IMR-90 (cell line): Measurements from ENCODE around the gene TF. TPM values are rescaled to one million over a fixed set of nuclear protein-coding genes. Genes with fewer than 3 reads are reported as not detected.

Experiments used
- ATAC-seq: fragments of 200-7000 bp; cut with Tn5 transposase; 2 replicates; pipeline ENCODE4 v1.9.1; 2020; ENCODE audit warnings: low read depth, mild to moderate bottlenecking, moderate library complexity
- BruUV-seq: library from RNA; stranded (reverse); fragments of 400-500 nt; replicated peaks from 2 replicates; lab custom pipeline; 2021; lab: Mats Ljungman, UMichigan
- CTCF ChIA-PET: fragments of 300-600 bp; formaldehyde crosslinking; extraction: SDS; loops from one replicate; lab custom pipeline; 2021; ENCODE audit warnings: antibody characterized with exemption; lab: Yijun Ruan, JAX
- POLR2A ChIA-PET: fragments of 300-600 bp; sonication (Branson Sonifier 250); formaldehyde crosslinking; loops from one replicate; lab custom pipeline; 2022; ENCODE audit warnings: antibody characterized with exemption; ENCODE audit not compliant: unreplicated experiment; lab: Charles Lee
- DNase-seq: peaks from one replicate; pipeline ENCODE4 v3.0.0; 2013
- H2AFZ ChIP-seq: replicated peaks from 2 replicates; pipeline ENCODE3; 2013; ENCODE audit warnings: low read length, mild to moderate bottlenecking; ENCODE audit not compliant: poor library complexity
- H2AK5ac ChIP-seq: 2 replicates; pipeline ENCODE4 v1.6.1; 2013; ENCODE audit warnings: low read depth, low read length, inconsistent platforms
- H2AK9ac ChIP-seq: replicated peaks from 2 replicates; pipeline ENCODE3; 2013; ENCODE audit warnings: mild to moderate bottlenecking, low read depth, low read length, moderate library complexity; ENCODE audit not compliant: poor library complexity
- H2BK120ac ChIP-seq: 2 replicates; pipeline ENCODE4 v1.6.1; 2013; ENCODE audit warnings: low read depth, low read length, inconsistent platforms
- H2BK15ac ChIP-seq: 3 replicates; pipeline ENCODE4 v1.6.1; 2013; ENCODE audit warnings: low read depth, low read length, inconsistent platforms
- H2BK20ac ChIP-seq: 2 replicates; pipeline ENCODE4 v1.6.1; 2013; ENCODE audit warnings: low read depth, mild to moderate bottlenecking, inconsistent platforms, low read length, moderate library complexity
- H2BK5ac ChIP-seq: 2 replicates; pipeline ENCODE4 v1.6.1; 2013; ENCODE audit warnings: mild to moderate bottlenecking, low read depth, low read length, inconsistent platforms; ENCODE audit not compliant: poor library complexity, severe bottlenecking
- H3K14ac ChIP-seq: replicated peaks from 2 replicates; pipeline ENCODE4 v1.6.1; 2013; ENCODE audit warnings: low read depth, low read length, inconsistent platforms
- H3K18ac ChIP-seq: 2 replicates; pipeline ENCODE4 v1.6.1; 2013; ENCODE audit warnings: low read depth, low read length, control low read depth
- H3K23ac ChIP-seq: 2 replicates; pipeline ENCODE4 v1.6.1; 2013; ENCODE audit warnings: low read depth, low read length, inconsistent platforms
- H3K27ac ChIP-seq: 2 replicates; pipeline ENCODE4 v1.5.1; 2013; ENCODE audit warnings: mild to moderate bottlenecking, control low read depth, low read length; ENCODE audit not compliant: insufficient read depth
- H3K27me3 ChIP-seq: 2 replicates; pipeline ENCODE4 v1.6.1; 2013; ENCODE audit warnings: low read length; ENCODE audit not compliant: control insufficient read depth, insufficient read depth
- H3K36me3 ChIP-seq: 2 replicates; pipeline ENCODE4 v1.6.1; 2013; ENCODE audit warnings: low read length, mixed read lengths; ENCODE audit not compliant: control insufficient read depth, insufficient read depth
- H3K4ac ChIP-seq: 2 replicates; pipeline ENCODE4 v1.6.1; 2013; ENCODE audit warnings: low read depth, low read length, inconsistent platforms
- H3K4me1 ChIP-seq: 2 replicates; pipeline ENCODE4 v1.6.1; 2013; ENCODE audit warnings: low read length, mixed read lengths; ENCODE audit not compliant: control insufficient read depth, insufficient read depth
- H3K4me2 ChIP-seq: 2 replicates; pipeline ENCODE4 v1.6.1; 2013; ENCODE audit warnings: low read depth, mild to moderate bottlenecking, control low read depth, low read length, moderate library complexity
- H3K4me3 ChIP-seq: 2 replicates; pipeline ENCODE4 v1.5.1; 2013; ENCODE audit warnings: low read depth, mild to moderate bottlenecking, control low read depth, low read length, moderate library complexity; ENCODE audit not compliant: insufficient read depth
- H3K56ac ChIP-seq: 2 replicates; pipeline ENCODE4 v1.6.1; 2013; ENCODE audit warnings: low read length, inconsistent platforms; ENCODE audit not compliant: insufficient read depth; ENCODE audit errors: extremely low read depth
- H3K79me1 ChIP-seq, 2 experiments: 2 replicates each; pipeline ENCODE4 v1.6.1; 2013; ENCODE audit warnings: low read length in 2 of 2, inconsistent platforms in 1 of 2, low read depth in 1 of 2
- H3K9ac ChIP-seq: 2 replicates; pipeline ENCODE4 v1.6.1; 2013; ENCODE audit warnings: low read depth, low read length, control low read depth
- H3K9me1 ChIP-seq: 2 replicates; pipeline ENCODE4 v1.6.1; 2013; ENCODE audit warnings: low read length, inconsistent platforms; ENCODE audit not compliant: insufficient read depth
- H3K9me3 ChIP-seq: 2 replicates; pipeline ENCODE4 v1.6.1; 2013; ENCODE audit warnings: low read length; ENCODE audit not compliant: control insufficient read depth, insufficient read depth
- H4K20me1 ChIP-seq: 2 replicates; pipeline ENCODE4 v1.6.1; 2013; ENCODE audit warnings: low read length, inconsistent platforms; ENCODE audit not compliant: insufficient read depth
- H4K5ac ChIP-seq: 2 replicates; pipeline ENCODE4 v1.6.1; 2013; ENCODE audit warnings: mild to moderate bottlenecking, low read depth, low read length, control low read depth
- H4K8ac ChIP-seq, 2 experiments: 2 replicates each; pipeline ENCODE4 v1.6.1; 2013; ENCODE audit warnings: low read depth in 2 of 2, low read length in 2 of 2, control low read depth in 1 of 2, inconsistent platforms in 1 of 2
- H4K91ac ChIP-seq: 2 replicates; pipeline ENCODE4 v1.6.1; 2013; ENCODE audit warnings: low read depth, low read length, inconsistent platforms; ENCODE audit not compliant: insufficient read depth
- BHLHE40 ChIP-seq: fragments of 150-350 bp; IDR thresholded peaks from 2 replicates; pipeline ENCODE4 v1.6.1; 2016; ENCODE audit warnings: mild to moderate bottlenecking, low read depth, low read length
- CEBPB ChIP-seq: IDR thresholded peaks from 2 replicates; pipeline ENCODE4 v1.6.1; 2012; ENCODE audit warnings: low read depth, low read length, improper control_type of control experiment
- CHD1 ChIP-seq: IDR thresholded peaks from 2 replicates; pipeline ENCODE4 v1.6.1; 2012; ENCODE audit warnings: low read depth, low read length, improper control_type of control experiment
- CTCF ChIP-seq: conservative IDR thresholded peaks from 2 replicates; pipeline ENCODE4 v1.5.1; 2012; ENCODE audit warnings: mild to moderate bottlenecking, low read depth, low read length, improper control_type of control experiment
- ELK1 ChIP-seq: fragments of 150-350 bp; IDR thresholded peaks from 2 replicates; pipeline ENCODE4 v1.6.1; 2016; ENCODE audit warnings: low read depth, mild to moderate bottlenecking, low read length, moderate library complexity, borderline replicate concordance
- POLR2A ChIP-seq: IDR thresholded peaks from 2 replicates; pipeline ENCODE4 v1.6.1; 2012; ENCODE audit warnings: mild to moderate bottlenecking, low read depth, low read length
- RCOR1 ChIP-seq: IDR thresholded peaks from 2 replicates; pipeline ENCODE4 v1.6.1; 2012; ENCODE audit warnings: mild to moderate bottlenecking, low read length, improper control_type of control experiment; ENCODE audit not compliant: insufficient replicate concordance
- RFX5 ChIP-seq: IDR thresholded peaks from 2 replicates; pipeline ENCODE4 v1.8.0; 2012; ENCODE audit warnings: low read depth, mild to moderate bottlenecking, low read length, moderate library complexity
- USF2 ChIP-seq: fragments of 150-350 bp; IDR thresholded peaks from 2 replicates; pipeline ENCODE4 v1.6.1; 2017; ENCODE audit warnings: mild to moderate bottlenecking, antibody characterized with exemption, low read length, low read depth
- whole genome bisulfite sequencing, 2 experiments: methylation state at CpG; one replicate each; pipeline versions ENCODE4 v1.1.5 to v1.1.7; 2013; ENCODE audit warnings: missing lambda C conversion rate in 2 of 2; ENCODE audit not compliant: insufficient read length in 1 of 2; ENCODE audit errors: extremely low coverage in 2 of 2; 5-methylcytosine and 5-hydroxymethylcytosine counted together
- dilution Hi-C: fragments of 300-500 bp; cut with HindIII; formaldehyde crosslinking; loops from one replicate; pipeline ENCODE4 v1.14.3; 2018; ENCODE audit warnings: low sequenced_read_pairs; ENCODE audit not compliant: unreplicated experiment
- in situ Hi-C: fragments of 300-500 bp; cut with MboI; formaldehyde crosslinking; loops from 3 replicates; pipeline ENCODE4 v1.14.3; 2019; ENCODE audit warnings: low sequenced_read_pairs, inconsistent platforms, mixed read lengths
- intact Hi-C: fragments of 100-400 bp; cut with micrococcal nuclease; formaldehyde crosslinking; loops from 2 replicates; pipeline ENCODE4 v1.10.0; 2022
- polyA plus RNA-seq, 3 experiments: library from polyadenylated mRNA; depleted of rRNA; stranded (reverse); fragments of >200 nt; gene quantifications; 2 replicates each; pipeline ENCODE4 v1.2.3, GENCODE V29; 2012; ENCODE audit warnings: low replicate concordance in 1 of 3
- total RNA-seq: library from RNA; depleted of rRNA; stranded (reverse); fragments of >200 nt; gene quantifications from 2 replicates; pipeline ENCODE4 v1.2.3, GENCODE V29; 2012

Gene TF
- total and polyA plus RNA-seq, 2 of the 4 experiments (the other 2 are of a cell fraction): 0.07 TPM; not detected in 1

- no peak for TF ChIP-seq CTCF
- no peak for TF ChIP-seq POLR2A
- no peak for TF ChIP-seq RCOR1
Measured at GRCh38 chr3:133753779-133754164, 7.6 kb downstream of the TF start (continued).

GRCh38 chr3:133754455-133754854, 8.3 kb downstream of the TF start:
- H3K9me1 ChIP-seq: no peaks in the 10 kb centered on the region
- in situ Hi-C loops: no loop called here
- no peak overlapping the region for H2BK120ac ChIP-seq
- ATAC-seq (no peak), DNase-seq (no peak)
- no peaks in the 10 kb centered on the region for H4K20me1 ChIP-seq
- H3K4me2 ChIP-seq: no peak overlapping the region
- no peak overlapping the region for H2BK15ac ChIP-seq
- no peaks in the 10 kb centered on the region for H3K9me3 ChIP-seq
- H3K56ac ChIP-seq: no peak overlapping the region
- H3K27me3 ChIP-seq: peaks cover 18% of the 10 kb centered on the region
- intact Hi-C loops: no loop called here
- no peak overlapping the region for H3K9ac ChIP-seq
- no peak overlapping the region for H3K4me3 ChIP-seq
- H2BK5ac ChIP-seq: no peak overlapping the region
- no peak overlapping the region for H3K23ac ChIP-seq
- TF ChIP-seq CHD1 (no peak), BHLHE40 (no peak), USF2 (no peak), CEBPB (no peak), RFX5 (no peak), ELK1 (no peak)
- ChIA-PET CTCF (interaction anchor here (0.7 kb wide), 1 partner anchor 121 kb away, joined by 3 read pairs; no protein-coding TSS in a partner anchor), POLR2A (no interaction called here)
- dilution Hi-C loops: no loop called here
- no peak overlapping the region for H3K4ac ChIP-seq
- no peak overlapping the region for H2BK20ac ChIP-seq
- H3K4me1 ChIP-seq: no peaks in the 10 kb centered on the region
- H3K27ac ChIP-seq: no peak overlapping the region
- BruUV-seq: no TSS peak
- H2AFZ ChIP-seq: no peak overlapping the region
- no peak overlapping the region for H4K5ac ChIP-seq
- H3K18ac ChIP-seq: no peak overlapping the region
- no peak overlapping the region for H4K91ac ChIP-seq
- no peaks in the 10 kb centered on the region for H3K36me3 ChIP-seq
- H3K14ac ChIP-seq: no peak overlapping the region
- no peak overlapping the region for H4K8ac ChIP-seq
- no peak overlapping the region for H2AK5ac ChIP-seq
- H3K79me1 ChIP-seq: no peaks in the 10 kb centered on the region
- WGBS, 2 experiments: no CpG with 5 or more reads among the region's 5 CpGs
- no peak overlapping the region for H2AK9ac ChIP-seq
